ENCODE measurements around the gene KHDC4. TPM values are rescaled to one million over a fixed set of nuclear protein-coding genes. Genes with fewer than 3 reads are reported as not detected.
A peak's percentile ranks its signal among the peaks of the same experiment; 100 is the strongest.

Gene KHDC4
- total and polyA plus RNA-seq, 9 of the 15 experiments (the other 6 are each of a cell fraction or from before 2014, with no cell fraction given) = 12.1 to 185 (median 65.6) TPM

- TF ChIP-seq TCF7L2 (IDR thresholded peaks at IDR 0.05; ENCODE audit: low read depth, low read length) (no peak), XRCC5 (IDR thresholded peaks at IDR 0.05; ENCODE audit: low read depth, low read length) (no peak), CTCFL (IDR thresholded peaks at IDR 0.05; ENCODE audit: borderline replicate concordance, insufficient read depth, low read depth, low read length, poor library complexity, severe bottlenecking) (no peak), EP300 (IDR thresholded peaks at IDR 0.05; ENCODE audit: low read length) (peak; percentile 89), ZEB2 (IDR thresholded peaks at IDR 0.05) (no peak), NUFIP1 (IDR thresholded peaks at IDR 0.05; ENCODE audit: partially characterized antibody) (no peak), KLF16 (IDR thresholded peaks at IDR 0.05) (no peak), ZNF212 (CRISPR knock-in tag; IDR thresholded peaks at IDR 0.05) (no peak), PHF20 (IDR thresholded peaks at IDR 0.05; ENCODE audit: partially characterized antibody) (no peak), JUN (IDR thresholded peaks at IDR 0.05; ENCODE audit: borderline replicate concordance, low read depth, low read length) (peak; percentile 87), JUN (CRISPR knock-in tag; IDR thresholded peaks at IDR 0.05; ENCODE audit: borderline replicate concordance) (peak; percentile 96; the same call in 1 of the 2 replicates), CREM (IDR thresholded peaks at IDR 0.05; ENCODE audit: low read depth) (no peak), MYC (IDR thresholded peaks at IDR 0.05; ENCODE audit: low read depth, low read length) (peak; percentile 80), MYC (CRISPR knock-in tag; IDR thresholded peaks at IDR 0.05; ENCODE audit: borderline replicate concordance, low read depth) (no peak), MAFG (tag; conservative IDR thresholded peaks at IDR 0.05) (no peak), XRCC3 (IDR thresholded peaks at IDR 0.05) (no peak), RBBP5 (IDR thresholded peaks at IDR 0.05; ENCODE audit: borderline replicate concordance, insufficient read depth, low read length, poor library complexity, severe bottlenecking) (no peak), FOXJ3 (CRISPR knock-in tag; IDR thresholded peaks at IDR 0.05) (no peak), NR3C1 (CRISPR knock-in tag; IDR thresholded peaks at IDR 0.05) (no peak), ARID1B (IDR thresholded peaks at IDR 0.05) (peak; percentile 63; the same call in 1 of the 2 replicates), PREB (CRISPR knock-in tag; IDR thresholded peaks at IDR 0.05) (no peak), PHB2 (IDR thresholded peaks at IDR 0.05; ENCODE audit: low read depth) (no peak), CBX3 (IDR thresholded peaks at IDR 0.05; ENCODE audit: borderline replicate concordance in 1 of 2, low read length in 2 of 2) (no peak), ZNF324 (CRISPR knock-in tag; IDR thresholded peaks at IDR 0.05) (no peak), SMARCE1 (IDR thresholded peaks at IDR 0.05) (no peak)
These were observed 49.2 kb upstream of the KHDC4 start (continued) for GRCh38 chr1:155983191-155984024.

Measured in K562 (cell line).